Measurements from ENCODE around the gene OTP. TPM values are rescaled to one million over a fixed set of nuclear protein-coding genes. Genes with fewer than 3 reads are reported as not detected.

The OTP gene
- total RNA-seq, 1 experiment from 2014 or later: 0.11 TPM

Other genes with a start within 250 kb of the OTP start
- 64.1 and 66.2 TPM in 2 replicates for gene WDR41, start 146.4 kb downstream of the OTP start, total RNA-seq (2022)
- 320 and 330 TPM in 2 replicates for gene TBCA, start 137.6 kb upstream of the OTP start, total RNA-seq (2022)